Left lung (tissue), 10 donors: Measurements from ENCODE around the gene TP53TG5. TPM values are rescaled to one million over a fixed set of nuclear protein-coding genes. Genes with fewer than 3 reads are reported as not detected.

Source experiments
- ATAC-seq: fragments of 200-7000 bp; cut with Tn5 transposase; one replicate; pipeline ENCODE4 v1.9.1; 2020; ENCODE audit warnings: moderate library complexity
- DNase-seq, 4 donors: peaks; one replicate each; pipeline ENCODE4 v3.0.0-alpha.2; 2013 to 2020
- H3K27ac ChIP-seq, 2 donors: fragments of 200-600 bp; sonication (generic) in 1 of 2; one replicate each; pipeline versions ENCODE4 v1.5.0 to v1.8.0; 2020 to 2021
- H3K27me3 ChIP-seq, 2 donors: fragments of 200-600 bp; sonication (generic) in 1 of 2; one replicate each; pipeline versions ENCODE4 v1.5.0 to v1.8.0; 2020 to 2021
- H3K36me3 ChIP-seq, 2 donors: fragments of 200-600 bp; sonication (generic) in 1 of 2; one replicate each; pipeline versions ENCODE4 v1.5.0 to v1.8.0; 2020 to 2021
- H3K4me1 ChIP-seq, 2 donors: fragments of 200-600 bp; one replicate each; pipeline ENCODE4 v1.8.0; 2021
- H3K4me3 ChIP-seq, 2 donors: fragments of 200-600 bp; sonication (generic) in 1 of 2; one replicate each; pipeline versions ENCODE4 v1.5.0 to v1.8.0; 2020 to 2021; ENCODE audit warnings: mild to moderate bottlenecking in 1 of 2
- H3K9me3 ChIP-seq, 2 donors: fragments of 200-600 bp; sonication (generic) in 1 of 2; one replicate each; pipeline versions ENCODE4 v1.5.0 to v1.8.0; 2020 to 2021
- CTCF ChIP-seq, 2 donors: fragments of 200-600 bp; sonication (generic) in 1 of 2; IDR thresholded peaks; one replicate each; pipeline versions ENCODE4 v1.5.0 to v1.8.0; 2021; ENCODE audit warnings: antibody characterized with exemption in 2 of 2
- intact Hi-C, 2 donors: fragments of 100-400 bp; cut with DNase I; formaldehyde crosslinking; loops; one replicate each; pipeline versions ENCODE4 v1.11.2 to v1.14.2; 2022
- polyA plus RNA-seq, 6 donors: library from polyadenylated mRNA; unstranded; fragments of 120-200 nt; gene quantifications; one replicate each; pipeline ENCODE4 v1.2.1, GENCODE V29; 2013; ENCODE audit not compliant: insufficient read length in 6 of 6
- total RNA-seq, 2 donors: library from RNA; stranded (reverse); fragmentation: NEBNext Ultra II Directional; extraction: Animal tissue kit (Norgen Biotek cat#: 25700); gene quantifications; one replicate each; pipeline ENCODE4 v1.2.1, GENCODE V29; 2021
- donor health status: DM: no; HTN: yes; CAD: no.
- donor health status: DM: no; HTN: no; CAD: no.

The TP53TG5 gene
- total and polyA plus RNA-seq, 8 donors: 0.44 to 2.0 (median 1.6) TPM; not detected in 1

GRCh38 chr20:45343532-45344167 is 34.5 kb downstream of the TP53TG5 start:
- Histone ChIP-seq H3K9me3 (no peaks in the 10 kb centered on the region), H3K27ac (peak overlapping the region; percentile 75 to 79), H3K4me1 (peaks cover 45 to 91% of the 10 kb centered on the region in 2 donors), H3K36me3 (peaks cover 0 to 23% of the 10 kb centered on the region in 2 donors), H3K4me3 (peak overlapping the region in 1 of 2 donors; percentile 66), H3K27me3 (peaks cover 0 to 11% of the 10 kb centered on the region in 2 donors)
- no peak for DNase-seq
- TF ChIP-seq CTCF (IDR thresholded peaks at IDR 0.05): no peak
- intact Hi-C loops: no loop called here
- peak; percentile 12 for ATAC-seq

GRCh38 chr20:45342855-45343531 is 35.1 kb downstream of the TP53TG5 start:
- peaks cover 0 to 23% of the 10 kb centered on the region in 2 donors for H3K36me3 ChIP-seq
- no peaks in the 10 kb centered on the region for H3K9me3 ChIP-seq
- DNase-seq: peak in 1 of 4 donors; percentile 54
- H3K27ac ChIP-seq: peak overlapping the region; percentile 75 to 79
- peak; percentile 1 for ATAC-seq
- H3K27me3 ChIP-seq: peaks cover 0 to 5% of the 10 kb centered on the region in 2 donors
- TF ChIP-seq CTCF (IDR thresholded peaks at IDR 0.05): no peak
- H3K4me1 ChIP-seq: peaks cover 50 to 93% of the 10 kb centered on the region in 2 donors
- intact Hi-C loops: no loop called here
- peak overlapping the region in 1 of 2 donors; percentile 66 for H3K4me3 ChIP-seq

- H3K9me3 ChIP-seq: no peaks in the 10 kb centered on the region
- peaks cover 0 to 23% of the 10 kb centered on the region in 2 donors for H3K36me3 ChIP-seq
- ATAC-seq (peak; percentile 37), DNase-seq (peak in 3 of 4 donors; percentile 59 to 82 (median 78))
- intact Hi-C loops: no loop called here
- peak overlapping the region in 1 of 2 donors; percentile 66 for H3K4me3 ChIP-seq
- peaks cover 57 to 93% of the 10 kb centered on the region in 2 donors for H3K4me1 ChIP-seq
- H3K27ac ChIP-seq: peak overlapping the region; percentile 75 to 79
- TF ChIP-seq CTCF (IDR thresholded peaks at IDR 0.05): no peak
- no peaks in the 10 kb centered on the region for H3K27me3 ChIP-seq
Measured at GRCh38 chr20:45341939-45342854, 35.9 kb downstream of the TP53TG5 start.

GRCh38 chr20:45341579-45341938 is 36.6 kb downstream of the TP53TG5 start:
- H3K4me1 ChIP-seq: peaks cover 60 to 89% of the 10 kb centered on the region in 2 donors
- H3K4me3 ChIP-seq: no peak overlapping the region
- DNase-seq: no peak
- H3K36me3 ChIP-seq: peaks cover 0 to 23% of the 10 kb centered on the region in 2 donors
- ATAC-seq: no peak
- peak overlapping the region; percentile 75 to 79 for H3K27ac ChIP-seq
- no peaks in the 10 kb centered on the region for H3K27me3 ChIP-seq
- TF ChIP-seq CTCF (IDR thresholded peaks at IDR 0.05): no peak
- no peaks in the 10 kb centered on the region for H3K9me3 ChIP-seq
- intact Hi-C loops: no loop called here
